Astrocyte of the cerebellum (primary cell): ENCODE data around the gene NYNRIN.

ENCODE experiments used
- DNase-seq: peaks from one replicate; pipeline ENCODE4 v3.0.0-alpha.2; 2011; ENCODE audit warnings: low read depth
- H3K4me3 ChIP-seq: 2 replicates; pipeline ENCODE4 v1.5.1; 2011; ENCODE audit warnings: mild to moderate bottlenecking, low read depth, low read length, moderate library complexity
- in situ Hi-C: cut with HindIII; loops from 2 replicates; pipeline ENCODE4 v1.10.0; 2017; ENCODE audit warnings: low sequenced_read_pairs
- TF ChIP-seq, protein P1 (sequence below): IDR thresholded peaks from 2 replicates; pipeline ENCODE4 v1.5.1; 2012; ENCODE audit warnings: low read length, low read depth, moderate library complexity, mild to moderate bottlenecking; ENCODE audit errors: missing control alignments

NYNRIN gene

DNA sequence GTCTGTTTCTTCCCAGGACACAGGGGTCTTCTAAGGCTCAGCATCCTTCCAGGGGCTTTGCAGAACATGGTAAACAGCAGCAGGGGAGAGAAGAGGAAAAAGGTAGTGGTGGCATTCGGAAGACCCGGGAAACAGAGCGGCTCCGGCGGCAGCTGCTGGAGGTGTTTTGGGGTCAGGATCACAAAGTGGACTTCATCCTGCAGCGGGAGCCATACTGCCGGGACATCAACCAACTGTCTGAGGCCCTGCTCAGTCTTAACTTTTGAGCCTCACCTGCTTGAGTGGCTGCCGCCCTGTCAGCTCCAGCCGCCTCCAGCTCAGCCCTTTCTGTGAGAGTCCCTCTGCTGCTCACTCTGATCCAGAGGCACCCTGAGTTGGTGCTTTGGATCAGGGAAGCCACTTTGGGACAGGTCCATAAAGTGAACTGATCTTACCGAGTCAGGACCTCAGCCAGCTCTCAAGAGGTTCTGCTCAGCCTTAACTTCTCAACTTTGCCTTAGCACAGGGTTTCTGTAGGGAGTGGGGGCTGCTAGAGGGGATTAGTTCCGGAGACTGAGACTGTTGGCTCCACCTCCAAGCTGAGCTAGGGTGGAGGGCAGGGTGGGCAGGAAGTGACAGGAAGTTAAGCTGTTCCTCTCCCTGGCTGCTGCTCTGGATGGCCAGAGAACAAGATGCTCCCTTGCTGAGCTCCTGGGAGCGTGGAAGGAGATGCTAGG, 38.4 kb downstream of the NYNRIN start:
- in situ Hi-C loops: loop anchor here (5.0 to 10.0 kb wide), 2 partner anchors 115 to 232 kb away; partner anchors contain the start of gene TSSK4
- no peak for DNase-seq
- TF ChIP-seq, protein P1, sequence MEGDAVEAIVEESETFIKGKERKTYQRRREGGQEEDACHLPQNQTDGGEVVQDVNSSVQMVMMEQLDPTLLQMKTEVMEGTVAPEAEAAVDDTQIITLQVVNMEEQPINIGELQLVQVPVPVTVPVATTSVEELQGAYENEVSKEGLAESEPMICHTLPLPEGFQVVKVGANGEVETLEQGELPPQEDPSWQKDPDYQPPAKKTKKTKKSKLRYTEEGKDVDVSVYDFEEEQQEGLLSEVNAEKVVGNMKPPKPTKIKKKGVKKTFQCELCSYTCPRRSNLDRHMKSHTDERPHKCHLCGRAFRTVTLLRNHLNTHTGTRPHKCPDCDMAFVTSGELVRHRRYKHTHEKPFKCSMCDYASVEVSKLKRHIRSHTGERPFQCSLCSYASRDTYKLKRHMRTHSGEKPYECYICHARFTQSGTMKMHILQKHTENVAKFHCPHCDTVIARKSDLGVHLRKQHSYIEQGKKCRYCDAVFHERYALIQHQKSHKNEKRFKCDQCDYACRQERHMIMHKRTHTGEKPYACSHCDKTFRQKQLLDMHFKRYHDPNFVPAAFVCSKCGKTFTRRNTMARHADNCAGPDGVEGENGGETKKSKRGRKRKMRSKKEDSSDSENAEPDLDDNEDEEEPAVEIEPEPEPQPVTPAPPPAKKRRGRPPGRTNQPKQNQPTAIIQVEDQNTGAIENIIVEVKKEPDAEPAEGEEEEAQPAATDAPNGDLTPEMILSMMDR: no peak
- H3K4me3 ChIP-seq: no peak overlapping the region

DNA sequence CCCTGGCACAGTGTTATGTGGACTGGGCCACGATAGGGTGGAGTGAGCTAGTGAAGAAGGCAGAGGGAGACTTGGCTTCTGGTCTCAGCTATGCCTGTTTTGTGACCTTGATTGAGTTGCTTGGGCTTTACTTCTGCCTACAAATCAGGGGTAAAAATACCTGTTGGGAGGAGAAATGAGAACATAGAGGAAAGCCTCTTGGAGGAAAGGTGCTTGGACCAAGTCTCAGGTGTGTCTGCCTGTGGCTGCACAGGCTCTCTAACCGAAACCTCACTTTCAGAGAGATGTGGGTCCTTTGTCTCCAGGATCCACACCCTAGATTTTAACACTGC, 38.9 kb downstream of the NYNRIN start:
- H3K4me3 ChIP-seq: no peak overlapping the region
- in situ Hi-C loops: loop anchor here (5.0 to 10.0 kb wide), 2 partner anchors 115 to 233 kb away; partner anchors contain the start of gene TSSK4

DNA sequence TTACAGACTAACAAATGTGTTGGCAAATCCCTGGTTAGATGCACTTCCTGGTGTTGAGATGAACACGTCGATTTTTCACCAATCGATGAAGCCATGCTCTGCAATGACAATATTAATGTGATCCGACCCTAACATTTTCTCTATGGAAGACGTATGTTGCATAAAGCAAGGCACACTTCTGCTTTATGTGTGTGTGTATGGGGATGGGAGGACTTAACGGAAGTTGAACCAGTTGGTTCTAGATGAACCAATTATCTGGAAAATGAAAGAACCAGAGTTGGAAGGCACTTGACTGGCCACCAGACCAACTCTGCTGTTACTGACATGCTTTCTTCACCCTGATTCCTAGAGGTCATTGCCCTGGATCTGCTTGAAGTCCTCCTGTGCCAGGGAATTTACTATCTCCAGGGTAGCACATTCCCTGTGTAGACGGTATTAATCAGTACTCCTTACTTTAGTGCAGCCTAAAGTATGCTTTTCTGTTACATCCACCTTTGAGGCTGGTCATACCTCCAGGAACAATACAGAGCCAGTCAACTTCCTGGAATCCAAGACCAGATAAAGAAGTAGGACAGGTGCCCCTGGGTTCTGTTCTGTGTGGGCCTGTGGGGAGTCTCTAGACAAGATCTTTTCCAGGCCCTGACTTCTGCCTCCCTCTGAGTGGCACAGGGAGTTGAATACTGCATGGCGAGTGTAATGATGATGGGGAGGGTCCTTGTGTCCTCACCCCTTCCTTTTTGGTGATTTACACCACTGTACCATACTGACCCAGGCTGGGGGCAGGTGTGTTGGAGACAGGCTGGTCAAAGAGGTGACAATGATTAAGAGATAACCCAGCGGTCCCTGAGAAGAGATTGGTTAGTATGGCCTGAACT, 39.7 kb downstream of the NYNRIN start:
- TF ChIP-seq, protein P1: no peak
- in situ Hi-C loops: loop anchor here (5.0 to 10.0 kb wide), 2 partner anchors 116 to 234 kb away; partner anchors contain the start of gene TSSK4
- no peak for DNase-seq
- no peak overlapping the region for H3K4me3 ChIP-seq

More for the DNA sequence above, 38.9 kb downstream of the NYNRIN start:
- TF ChIP-seq, protein P1: no peak
- DNase-seq: no peak

DNA sequence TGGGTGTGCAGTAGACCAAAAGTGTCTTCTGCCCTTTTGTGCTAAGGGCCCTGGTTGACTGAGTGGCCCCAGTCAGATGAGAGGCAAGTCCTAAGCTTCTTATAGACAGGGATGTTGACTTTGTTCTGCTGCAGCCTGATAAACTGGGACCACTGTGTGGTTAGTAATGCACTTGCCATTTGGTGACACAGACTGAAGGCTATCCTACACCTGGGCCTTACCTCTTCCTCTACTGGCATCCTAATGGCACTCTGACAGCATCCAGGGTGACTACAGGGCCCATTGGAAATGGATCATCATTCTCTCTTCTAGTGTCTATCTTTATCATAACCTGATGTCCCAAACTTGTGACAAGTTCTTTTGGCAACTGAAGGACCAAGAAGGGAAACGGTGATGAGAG, 40.5 kb downstream of the NYNRIN start:
- TF ChIP-seq, protein P1: no peak
- DNase-seq: no peak
- no peak overlapping the region for H3K4me3 ChIP-seq
- in situ Hi-C loops: loop anchor here (5.0 to 10.0 kb wide), 2 partner anchors 117 to 234 kb away; partner anchors contain the start of gene TSSK4

DNA sequence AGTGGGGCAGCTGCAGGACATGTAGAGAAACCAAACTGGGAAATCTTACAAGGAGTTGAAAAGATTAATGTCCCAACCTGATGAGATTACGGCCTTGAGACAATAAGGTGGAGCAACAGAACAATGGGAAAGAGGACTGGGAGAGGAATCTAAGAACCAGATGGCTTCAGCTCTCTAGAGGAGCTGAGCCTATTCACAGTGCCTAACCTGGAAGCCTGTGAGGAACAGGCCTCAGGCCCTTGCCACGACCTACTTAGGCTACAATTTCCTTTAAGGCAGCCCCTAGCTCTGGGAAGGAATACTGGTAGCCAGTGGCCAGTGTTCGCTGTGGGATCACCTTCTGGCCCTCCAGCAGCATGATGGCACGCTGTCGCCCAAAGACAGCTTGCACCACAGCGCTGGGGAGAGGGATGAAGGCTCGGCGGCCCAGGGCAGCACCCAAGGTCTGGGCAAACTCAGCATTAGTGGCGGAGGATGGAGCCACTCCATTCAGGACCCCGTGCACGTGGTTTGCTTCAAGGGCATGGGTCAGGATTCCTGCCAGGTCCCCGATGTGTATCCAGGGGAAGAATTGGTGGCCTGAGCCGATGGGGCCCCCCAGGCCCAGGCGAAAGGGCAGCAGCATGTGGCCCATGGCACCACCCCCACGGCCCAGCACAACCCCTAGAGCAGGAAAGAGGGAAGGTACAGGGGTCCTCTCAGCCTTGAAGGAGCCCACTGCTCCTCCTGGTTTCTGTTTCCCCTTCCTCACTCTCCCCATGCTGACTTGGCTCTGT, 41.2 kb downstream of the NYNRIN start:
- TF ChIP-seq, protein P1: no peak
- no peak for DNase-seq
- in situ Hi-C loops: loop anchor here (5.0 to 10.0 kb wide), 2 partner anchors 118 to 235 kb away; partner anchors contain the start of gene TSSK4
- H3K4me3 ChIP-seq: no peak overlapping the region
